Measurements from ENCODE around the gene CCM2L.

GRCh38 chr20:32012159-32012688 lies 2.0 kb downstream of the CCM2L start:
- no peak for TF ChIP-seq MAX (IDR thresholded peaks at IDR 0.05)
- TF ChIP-seq POLR2A (IDR thresholded peaks at IDR 0.05; ENCODE audit: control extremely low read depth in 1 of 2, low read depth in 2 of 2, low read length in 2 of 2), result no peak
- no peak for TF ChIP-seq ATF3 (IDR thresholded peaks at IDR 0.05; ENCODE audit: insufficient read depth, low read depth, low read length)
- TF ChIP-seq, protein P1, sequence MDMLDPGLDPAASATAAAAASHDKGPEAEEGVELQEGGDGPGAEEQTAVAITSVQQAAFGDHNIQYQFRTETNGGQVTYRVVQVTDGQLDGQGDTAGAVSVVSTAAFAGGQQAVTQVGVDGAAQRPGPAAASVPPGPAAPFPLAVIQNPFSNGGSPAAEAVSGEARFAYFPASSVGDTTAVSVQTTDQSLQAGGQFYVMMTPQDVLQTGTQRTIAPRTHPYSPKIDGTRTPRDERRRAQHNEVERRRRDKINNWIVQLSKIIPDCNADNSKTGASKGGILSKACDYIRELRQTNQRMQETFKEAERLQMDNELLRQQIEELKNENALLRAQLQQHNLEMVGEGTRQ (IDR thresholded peaks at IDR 0.05; ENCODE audit: low read length), result no peak
- TF ChIP-seq CBX8 (IDR thresholded peaks at IDR 0.05; ENCODE audit: borderline replicate concordance, low read depth, low read length), result no peak
- no peak for TF ChIP-seq EP300 (IDR thresholded peaks at IDR 0.05; ENCODE audit: borderline replicate concordance in 1 of 2, low read depth in 2 of 2, low read length in 2 of 2)
- no peak for TF ChIP-seq TCF12 (IDR thresholded peaks at IDR 0.05; ENCODE audit: low read depth, low read length)
- TF ChIP-seq POLR2AphosphoS5 (IDR thresholded peaks at IDR 0.05; ENCODE audit: low read depth, low read length), result no peak
- TF ChIP-seq YY1 (IDR thresholded peaks at IDR 0.05; ENCODE audit: low read depth, low read length), result no peak
